Stimulated activated naive CD8-positive, alpha-beta T cell treated with anti-CD3 and anti-CD28 coated beads, Interleukin-15, amount 100 ng/mL, for 72 hours (primary cell): ENCODE data around the gene NMNAT3.
"Not testable (repeated sequence)": the region's sequence is repeated elsewhere in the genome, so short reads cannot be mapped to it uniquely, and the experiment has no call there.

Source experiments
- ATAC-seq: fragments of 150-1000 bp; cut with Tn5 transposase; 2 replicates; pipeline ENCODE4 v1.10.0; 2021; ENCODE audit warnings: mild to moderate bottlenecking, moderate library complexity
- DNase-seq, 2 donors: peaks; one replicate each; pipeline ENCODE4 v3.0.0; 2021 to 2022
- H3K27ac Mint-ChIP-seq, 2 donors: one replicate each; pipeline ENCODE4 v1.8.0; 2022; ENCODE audit warnings: mild to moderate bottlenecking in 2 of 2, mixed read lengths in 2 of 2, moderate library complexity in 2 of 2
- H3K27me3 Mint-ChIP-seq: one replicate; pipeline ENCODE4 v1.8.0; 2022; ENCODE audit warnings: mixed read lengths
- H3K4me1 Mint-ChIP-seq: one replicate; pipeline ENCODE4 v1.8.0; 2022; ENCODE audit warnings: mild to moderate bottlenecking, mixed read lengths
- H3K4me3 Mint-ChIP-seq, 2 donors: one replicate each; pipeline ENCODE4 v1.8.0; 2022; ENCODE audit warnings: mild to moderate bottlenecking in 2 of 2, mixed read lengths in 2 of 2, moderate library complexity in 1 of 2
- H3K9me3 Mint-ChIP-seq, 2 donors: one replicate each; pipeline ENCODE4 v1.8.0; 2022; ENCODE audit warnings: mixed read lengths in 2 of 2

Gene NMNAT3

GRCh38 chr3:139629033-139629432, 48.7 kb downstream of the NMNAT3 start:
- peak in 1 of 2 donors; percentile 34 for DNase-seq
- Mint-ChIP-seq H3K27me3 (no peaks in the 10 kb centered on the region), H3K27ac (no peak overlapping the region), H3K4me1 (no peaks in the 10 kb centered on the region), H3K4me3 (no peak overlapping the region), H3K9me3 (no peaks in the 10 kb centered on the region)
- ATAC-seq, result peak; percentile 83

DNA sequence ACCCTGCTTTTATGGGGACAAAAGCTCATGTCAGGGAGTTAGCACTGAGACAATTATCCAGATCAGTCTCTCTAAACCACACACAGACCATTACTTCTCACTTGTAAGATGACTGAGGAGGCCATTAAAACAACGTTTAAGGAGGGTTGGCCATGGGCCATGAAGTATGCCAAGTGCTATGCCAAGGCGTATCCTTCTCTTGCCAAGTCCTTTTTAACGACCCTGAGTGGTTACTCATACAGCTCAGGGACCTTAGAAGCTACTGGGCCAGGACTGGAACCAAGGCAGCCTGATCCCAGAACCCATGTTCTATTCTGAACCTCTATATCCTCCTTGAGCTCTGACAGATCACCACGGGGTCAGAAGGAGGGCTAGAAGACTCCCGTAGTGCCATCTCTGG, 50.0 kb downstream of the NMNAT3 start:
- Mint-ChIP-seq H3K4me1 (no peaks in the 10 kb centered on the region), H3K4me3 (no peak overlapping the region), H3K27me3 (no peaks in the 10 kb centered on the region), H3K9me3 (no peaks in the 10 kb centered on the region), H3K27ac (no peak overlapping the region)
- no peak for DNase-seq
- ATAC-seq, result no peak

DNA sequence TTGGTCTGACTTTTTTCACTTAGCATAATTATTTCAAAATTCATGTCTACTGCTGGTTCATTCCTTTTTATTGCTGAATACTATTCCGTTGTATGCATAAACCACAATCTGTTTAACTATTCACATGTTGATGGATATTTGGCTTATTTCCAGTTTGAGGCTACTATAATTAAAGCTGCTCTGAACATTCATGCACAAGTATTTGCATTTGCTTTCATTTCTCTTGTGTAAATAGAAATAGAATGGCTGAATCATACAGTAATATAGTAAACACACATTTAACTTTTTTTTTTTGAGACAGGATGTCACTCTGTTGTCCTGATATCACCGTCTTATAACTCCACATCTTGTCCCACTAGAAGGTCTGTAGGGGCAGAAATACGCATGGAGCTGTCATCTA, 57.3 kb downstream of the NMNAT3 start:
- Mint-ChIP-seq H3K4me1 (no peaks in the 10 kb centered on the region), H3K27me3 (no peaks in the 10 kb centered on the region), H3K27ac (no peak overlapping the region), H3K9me3 (peaks cover 5 to 7% of the 10 kb centered on the region in 2 donors), H3K4me3 (no peak overlapping the region)
- DNase-seq (no peak), ATAC-seq (no peak)

GRCh38 chr3:139619484-139619883, 58.3 kb downstream of the NMNAT3 start:
- DNase-seq, result no peak
- H3K4me3 Mint-ChIP-seq, result no peak overlapping the region
- H3K27ac Mint-ChIP-seq, result no peak overlapping the region
- no peaks in the 10 kb centered on the region for H3K27me3 Mint-ChIP-seq
- H3K9me3 Mint-ChIP-seq, result peaks cover 5 to 7% of the 10 kb centered on the region in 2 donors
- ATAC-seq, result no peak
- H3K4me1 Mint-ChIP-seq, result no peaks in the 10 kb centered on the region

DNA sequence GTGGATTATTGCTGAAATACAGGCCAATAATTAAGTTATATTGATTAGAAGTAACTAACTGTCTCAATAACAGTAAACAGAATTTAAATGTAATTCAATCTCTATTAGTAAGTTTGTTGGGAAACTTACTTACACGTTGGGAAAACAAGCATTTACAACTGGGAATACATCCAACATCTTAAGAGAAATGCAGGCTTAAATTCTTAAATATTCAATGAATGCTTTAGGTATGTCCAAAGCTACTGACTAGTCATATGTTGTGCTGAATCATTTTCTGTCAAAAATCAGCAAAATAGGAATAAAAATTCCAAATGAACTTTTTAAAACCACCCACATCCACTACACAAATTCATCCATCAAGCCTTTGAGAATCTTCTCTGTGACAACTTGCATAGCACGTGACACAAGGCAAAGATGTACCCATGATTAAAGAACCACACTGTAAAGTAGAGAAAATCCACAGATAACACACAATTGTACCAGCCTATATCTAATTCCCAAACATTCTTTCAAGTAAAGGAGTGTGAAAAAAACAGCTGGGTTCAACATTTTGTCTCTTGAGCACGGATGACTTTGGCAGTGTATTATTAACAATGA, 60.0 kb downstream of the NMNAT3 start:
- no peak for ATAC-seq
- Mint-ChIP-seq H3K27me3 (no peaks in the 10 kb centered on the region), H3K27ac (no peak overlapping the region), H3K4me1 (no peaks in the 10 kb centered on the region), H3K4me3 (no peak overlapping the region), H3K9me3 (peaks cover 5 to 7% of the 10 kb centered on the region in 2 donors)
- DNase-seq, result no peak

GRCh38 chr3:139611528-139611927, 66.2 kb downstream of the NMNAT3 start:
- peaks cover 0 to 5% of the 10 kb centered on the region in 2 donors for H3K9me3 Mint-ChIP-seq
- no peak overlapping the region for H3K4me3 Mint-ChIP-seq
- H3K27ac Mint-ChIP-seq, result no peak overlapping the region
- no peak for ATAC-seq
- no peaks in the 10 kb centered on the region for H3K4me1 Mint-ChIP-seq
- no peak for DNase-seq
- no peaks in the 10 kb centered on the region for H3K27me3 Mint-ChIP-seq

DNA sequence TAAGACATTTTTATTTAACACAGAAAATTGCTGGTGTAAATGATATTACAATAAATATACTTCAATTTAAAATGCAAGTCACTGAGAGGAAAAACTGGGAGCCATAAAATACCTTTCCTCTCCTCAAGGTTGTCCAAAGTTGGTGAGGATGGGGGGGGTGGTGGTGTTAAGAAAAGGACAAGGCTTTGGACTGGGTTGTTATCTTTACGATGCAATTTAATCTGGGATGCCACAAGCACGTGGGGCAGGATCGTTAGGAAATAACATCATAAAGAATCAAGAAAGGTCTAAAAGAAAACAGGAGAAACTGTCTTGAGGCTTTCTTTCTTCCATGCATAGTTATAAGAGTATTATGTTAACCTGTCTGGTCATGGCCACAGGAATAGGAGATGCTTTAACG, 66.9 kb downstream of the NMNAT3 start:
- Mint-ChIP-seq H3K9me3 (peaks cover 0 to 5% of the 10 kb centered on the region in 2 donors), H3K4me1 (no peaks in the 10 kb centered on the region)

DNA sequence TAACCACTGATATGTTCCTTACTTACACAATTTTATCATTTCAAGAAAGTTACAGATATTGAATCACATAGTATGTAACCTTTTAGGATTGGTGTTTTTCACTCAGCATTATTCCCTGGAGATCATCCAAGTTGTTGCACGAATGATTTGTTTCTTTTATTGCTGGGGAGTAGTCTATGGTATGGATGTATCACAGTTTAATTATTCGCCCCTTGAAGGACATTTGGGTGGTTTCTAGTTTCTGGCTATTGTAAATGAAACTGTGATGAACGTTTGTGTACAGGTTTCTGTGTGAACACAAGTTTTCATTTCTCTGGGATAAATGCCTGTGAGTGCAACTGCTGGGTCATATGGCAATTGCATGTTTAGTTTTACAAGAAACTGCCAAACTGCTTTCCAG, 68.8 kb downstream of the NMNAT3 start:
- Mint-ChIP-seq H3K4me1 (no peaks in the 10 kb centered on the region), H3K9me3 (peaks cover 0 to 5% of the 10 kb centered on the region in 2 donors), H3K27ac (no peak overlapping the region), H3K4me3 (no peak overlapping the region), H3K27me3 (no peaks in the 10 kb centered on the region)
- no peak for ATAC-seq
- DNase-seq, result no peak

More for the DNA sequence above, 66.9 kb downstream of the NMNAT3 start:
- Mint-ChIP-seq H3K27ac (no peak overlapping the region), H3K27me3 (no peaks in the 10 kb centered on the region), H3K4me3 (no peak overlapping the region)
- DNase-seq (no peak), ATAC-seq (no peak)

DNA sequence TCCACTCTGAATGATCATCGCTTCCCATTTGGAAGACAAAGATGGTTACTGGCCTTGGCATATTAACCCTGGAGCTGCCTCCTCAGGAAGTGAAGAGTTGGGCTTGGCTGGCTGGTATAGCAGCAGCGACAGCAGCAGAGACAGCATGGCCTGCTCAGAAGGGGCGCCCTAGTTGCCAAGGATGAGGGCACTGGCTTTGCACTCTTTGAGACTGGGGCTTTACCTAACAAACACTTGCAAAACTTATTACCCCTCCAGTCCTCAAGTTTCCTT, 69.7 kb downstream of the NMNAT3 start:
- H3K9me3 Mint-ChIP-seq, result peaks cover 0 to 5% of the 10 kb centered on the region in 2 donors
- no peaks in the 10 kb centered on the region for H3K27me3 Mint-ChIP-seq
- H3K27ac Mint-ChIP-seq, result no peak overlapping the region
- no peaks in the 10 kb centered on the region for H3K4me1 Mint-ChIP-seq
- DNase-seq (no peak), ATAC-seq (no peak)
- no peak overlapping the region for H3K4me3 Mint-ChIP-seq

DNA sequence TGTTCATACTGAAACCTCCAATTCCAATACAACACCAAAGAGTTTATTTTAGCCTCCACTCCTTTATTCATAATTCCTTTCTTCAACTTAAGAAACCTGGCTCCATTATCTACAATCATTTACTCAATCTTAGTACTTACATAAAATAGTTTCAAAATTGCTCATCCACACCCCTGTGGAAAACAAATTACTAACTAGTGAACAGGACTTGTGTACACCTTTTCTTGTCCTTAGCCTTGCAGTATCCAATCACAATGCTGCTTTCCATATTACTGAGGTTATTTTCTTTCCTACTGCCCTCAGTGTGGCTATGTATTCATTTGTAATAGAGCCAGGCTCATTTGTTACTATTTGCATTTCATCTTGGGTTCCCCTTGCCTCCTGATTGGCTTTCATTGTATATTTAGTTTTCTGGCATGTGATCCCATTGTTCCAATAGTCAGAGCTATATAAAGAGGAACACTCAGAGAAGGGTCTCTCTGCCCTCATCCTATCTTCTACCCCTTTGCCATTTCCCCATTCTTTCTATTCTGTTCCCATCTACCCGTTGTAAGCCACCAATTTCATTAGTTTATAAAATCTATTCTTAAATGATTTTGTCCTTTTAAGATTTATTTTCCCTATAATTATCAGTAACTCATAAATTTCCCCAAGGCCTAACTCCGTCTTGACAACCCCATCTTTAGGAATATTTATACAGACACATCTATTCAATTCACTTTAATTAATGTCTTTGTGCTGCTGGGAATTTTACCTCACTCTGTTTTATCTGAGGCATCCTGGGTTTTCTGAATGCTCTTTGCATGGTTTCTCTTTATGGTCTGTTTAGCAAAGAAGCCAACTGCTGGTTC, 70.3 kb downstream of the NMNAT3 start:
- H3K4me1 Mint-ChIP-seq, result no peaks in the 10 kb centered on the region
- no peak overlapping the region for H3K27ac Mint-ChIP-seq
- no peak for DNase-seq
- no peaks in the 10 kb centered on the region for H3K27me3 Mint-ChIP-seq
- no peak for ATAC-seq
- peaks cover 0 to 5% of the 10 kb centered on the region in 2 donors for H3K9me3 Mint-ChIP-seq
- H3K4me3 Mint-ChIP-seq, result no peak overlapping the region

GRCh38 chr3:139602003-139602402, 75.8 kb downstream of the NMNAT3 start:
- Mint-ChIP-seq H3K9me3 (no peaks in the 10 kb centered on the region), H3K27me3 (no peaks in the 10 kb centered on the region), H3K27ac (no peak overlapping the region), H3K4me1 (no peaks in the 10 kb centered on the region), H3K4me3 (no peak overlapping the region)
- ATAC-seq, result no peak
- no peak for DNase-seq

GRCh38 chr3:139601191-139601961, 76.4 kb downstream of the NMNAT3 start:
- DNase-seq (no peak), ATAC-seq (no peak)
- no peaks in the 10 kb centered on the region for H3K27me3 Mint-ChIP-seq
- no peak overlapping the region for H3K27ac Mint-ChIP-seq
- H3K4me3 Mint-ChIP-seq, result no peak overlapping the region
- no peaks in the 10 kb centered on the region for H3K4me1 Mint-ChIP-seq
- H3K9me3 Mint-ChIP-seq, result no peaks in the 10 kb centered on the region

- no peaks in the 10 kb centered on the region for H3K4me1 Mint-ChIP-seq
- ATAC-seq (no peak), DNase-seq (no peak)
- no peaks in the 10 kb centered on the region for H3K27me3 Mint-ChIP-seq
- no peak overlapping the region for H3K27ac Mint-ChIP-seq
- H3K9me3 Mint-ChIP-seq, result no peaks in the 10 kb centered on the region
- H3K4me3 Mint-ChIP-seq, result no peak overlapping the region
Measured at GRCh38 chr3:139597947-139598346, 79.8 kb downstream of the NMNAT3 start.

GRCh38 chr3:139591186-139591585, 86.6 kb downstream of the NMNAT3 start:
- not testable (repeated sequence) for H3K27ac Mint-ChIP-seq, H3K4me3 Mint-ChIP-seq, H3K4me1 Mint-ChIP-seq, ATAC-seq, H3K27me3 Mint-ChIP-seq, H3K9me3 Mint-ChIP-seq, DNase-seq

DNA sequence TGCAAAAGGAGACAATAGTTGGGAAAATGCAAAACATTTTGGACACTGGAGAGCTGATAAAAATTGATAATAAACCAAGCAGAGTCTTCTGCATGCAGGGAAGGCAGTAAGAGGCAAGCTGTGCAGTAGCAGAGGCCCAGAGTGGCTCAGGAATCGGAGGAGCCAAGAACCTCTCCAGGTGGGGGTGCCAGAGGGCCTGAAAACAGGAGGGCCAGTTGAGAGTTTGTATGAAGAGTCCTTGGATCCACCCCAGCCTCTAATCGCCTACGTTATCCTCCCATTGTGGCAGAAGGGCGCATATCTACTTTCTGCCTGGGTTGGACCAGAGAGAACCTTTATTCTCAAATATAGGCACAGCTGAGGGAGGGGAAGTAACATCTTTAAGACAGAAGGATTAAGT, 89.3 kb downstream of the NMNAT3 start:
- no peak overlapping the region for H3K27ac Mint-ChIP-seq
- H3K4me1 Mint-ChIP-seq, result peaks cover 10% of the 10 kb centered on the region

GRCh38 chr3:139587797-139588196, 90.0 kb downstream of the NMNAT3 start:
- Mint-ChIP-seq H3K4me1 (peaks cover 10% of the 10 kb centered on the region), H3K4me3 (no peak overlapping the region), H3K27me3 (no peaks in the 10 kb centered on the region), H3K27ac (peak overlapping the region in 1 of 2 donors; percentile 19), H3K9me3 (peaks cover 5 to 8% of the 10 kb centered on the region in 2 donors)
- no peak for DNase-seq
- ATAC-seq, result no peak

More for the DNA sequence above, 89.3 kb downstream of the NMNAT3 start:
- no peak for DNase-seq
- Mint-ChIP-seq H3K4me3 (no peak overlapping the region), H3K27me3 (no peaks in the 10 kb centered on the region), H3K9me3 (peaks cover 5 to 8% of the 10 kb centered on the region in 2 donors)
- no peak for ATAC-seq
